Right lobe of liver (tissue), 6 donors: ENCODE measurements around the gene GALNT10. TPM values are rescaled to one million over a fixed set of nuclear protein-coding genes. Genes with fewer than 3 reads are reported as not detected.

ENCODE experiments used
- ATAC-seq, 4 donors: fragments of 200-7000 bp; cut with Tn5 transposase; one replicate each; pipeline ENCODE4 v1.9.1; 2020; ENCODE audit warnings: mild to moderate bottlenecking in 4 of 4, moderate library complexity in 4 of 4
- DNase-seq, 3 donors: peaks; one replicate each; pipeline ENCODE4 v3.0.0-alpha.2; 2020
- H3K27ac ChIP-seq, 3 donors: fragments of 200-600 bp; one replicate each; pipeline ENCODE4 v1.8.0; 2022
- H3K27me3 ChIP-seq, 2 donors: fragments of 200-600 bp; one replicate each; pipeline ENCODE4 v1.8.0; 2022
- H3K36me3 ChIP-seq, 4 donors: fragments of 200-600 bp; sonication (generic) in 1 of 4; one replicate each; pipeline versions ENCODE4 v1.5.1 to v1.8.0; 2017 to 2022; ENCODE audit warnings: control low read depth in 1 of 4
- H3K4me1 ChIP-seq, 4 donors: fragments of 200-600 bp; sonication (generic) in 1 of 4; one replicate each; pipeline versions ENCODE4 v1.5.1 to v1.8.0; 2017 to 2022; ENCODE audit warnings: control low read depth in 1 of 4
- H3K4me3 ChIP-seq, 3 donors: fragments of 200-600 bp; one replicate each; pipeline ENCODE4 v1.8.0; 2022
- H3K9me3 ChIP-seq, 4 donors: fragments of 200-600 bp; sonication (generic) in 1 of 4; one replicate each; pipeline versions ENCODE4 v1.5.1 to v1.8.0; 2017 to 2022; ENCODE audit warnings: control low read depth in 1 of 4
- POLR2A ChIP-seq: fragments of 450-650 bp; IDR thresholded peaks from one replicate; pipeline ENCODE4 v1.6.1; 2017; ENCODE audit warnings: antibody characterized with exemption, mild to moderate bottlenecking
- WGBS: methylation state at CpG from one replicate; pipeline ENCODE4 v1.1.6; 2018; ENCODE audit warnings: low coverage, low lambda C conversion rate; ENCODE audit not compliant: insufficient coverage; ENCODE audit errors: missing lambda C conversion rate; 5-methylcytosine and 5-hydroxymethylcytosine counted together
- intact Hi-C, 2 donors: fragments of 100-400 bp; cut with DNase I; formaldehyde crosslinking; loops; one replicate each; pipeline versions ENCODE4 v1.11.2 to v1.14.1; 2022
- total RNA-seq, 6 experiments: library from RNA; depleted of rRNA in 2 of 6; stranded (reverse); fragments of >200 nt in 2 of 6; fragmentation: NEBNext Ultra II Directional in 3 of 6; extraction: Animal tissue kit (Norgen Biotek cat#: 25700) in 3 of 6; gene quantifications; one replicate each; pipeline versions ENCODE4 v1.1.0 to v1.2.4, GENCODE V29; 2016 to 2023
- TF ChIP-seq, protein P1 (sequence below), 4 donors: fragments of 200-600 bp in 3 of 4; fragments of 450-650 bp in 1 of 4; IDR thresholded peaks; one replicate each; pipeline versions ENCODE4 v1.5.1 to v1.8.0; 2016 to 2022; ENCODE audit warnings: antibody characterized with exemption in 4 of 4, mild to moderate bottlenecking in 2 of 4
- donor health status: DM: no; HTN: yes; CAD: no.
- donor health status: DM: no; HTN: no; CAD: no.
- donor health status: DM: no; HTN: no; CAD: no.
- donor health status: DM: no; HTN: yes; CAD: no.
- donor health status: DM: no; HTN: yes; CAD: no.

Gene GALNT10
- total RNA-seq, 6 experiments from 2014 or later: 4.0 to 9.7 (median 7.1) TPM

DNA sequence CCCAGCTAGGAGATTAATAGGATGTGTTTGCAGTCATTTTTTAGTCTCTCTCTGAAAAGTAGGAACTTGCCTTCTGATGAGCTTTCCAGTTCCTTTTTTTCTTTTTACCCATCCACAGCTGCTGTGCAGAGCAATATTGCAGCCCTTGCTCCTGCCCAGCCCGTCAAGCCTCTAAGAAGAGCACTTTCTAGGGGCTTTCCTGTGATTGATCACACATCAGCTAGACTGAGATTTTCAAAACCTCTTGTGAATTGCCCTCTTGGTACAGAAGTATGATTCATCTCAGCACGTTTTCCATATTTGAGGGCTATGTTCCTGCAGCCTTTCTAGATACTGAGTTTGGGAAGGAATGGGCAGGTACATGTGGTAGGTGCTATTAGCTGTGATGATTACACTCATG is 93.9 kb downstream of the GALNT10 start:
- WGBS: 56% methylated on average over 2 of the region's 2 CpGs
- peak in 1 of 4 donors; percentile 45 for ATAC-seq
- Histone ChIP-seq H3K9me3 (no peaks in the 10 kb centered on the region), H3K4me1 (peaks cover 0 to 17% (median 0%) of the 10 kb centered on the region in 4 donors), H3K27ac (no peak overlapping the region), H3K4me3 (no peak overlapping the region), H3K36me3 (no peaks in the 10 kb centered on the region), H3K27me3 (no peaks in the 10 kb centered on the region)
- TF ChIP-seq, protein P1, sequence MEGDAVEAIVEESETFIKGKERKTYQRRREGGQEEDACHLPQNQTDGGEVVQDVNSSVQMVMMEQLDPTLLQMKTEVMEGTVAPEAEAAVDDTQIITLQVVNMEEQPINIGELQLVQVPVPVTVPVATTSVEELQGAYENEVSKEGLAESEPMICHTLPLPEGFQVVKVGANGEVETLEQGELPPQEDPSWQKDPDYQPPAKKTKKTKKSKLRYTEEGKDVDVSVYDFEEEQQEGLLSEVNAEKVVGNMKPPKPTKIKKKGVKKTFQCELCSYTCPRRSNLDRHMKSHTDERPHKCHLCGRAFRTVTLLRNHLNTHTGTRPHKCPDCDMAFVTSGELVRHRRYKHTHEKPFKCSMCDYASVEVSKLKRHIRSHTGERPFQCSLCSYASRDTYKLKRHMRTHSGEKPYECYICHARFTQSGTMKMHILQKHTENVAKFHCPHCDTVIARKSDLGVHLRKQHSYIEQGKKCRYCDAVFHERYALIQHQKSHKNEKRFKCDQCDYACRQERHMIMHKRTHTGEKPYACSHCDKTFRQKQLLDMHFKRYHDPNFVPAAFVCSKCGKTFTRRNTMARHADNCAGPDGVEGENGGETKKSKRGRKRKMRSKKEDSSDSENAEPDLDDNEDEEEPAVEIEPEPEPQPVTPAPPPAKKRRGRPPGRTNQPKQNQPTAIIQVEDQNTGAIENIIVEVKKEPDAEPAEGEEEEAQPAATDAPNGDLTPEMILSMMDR (IDR thresholded peaks at IDR 0.05): no peak
- no peak for TF ChIP-seq POLR2A
- intact Hi-C loops: no loop called here
- DNase-seq: no peak

DNA sequence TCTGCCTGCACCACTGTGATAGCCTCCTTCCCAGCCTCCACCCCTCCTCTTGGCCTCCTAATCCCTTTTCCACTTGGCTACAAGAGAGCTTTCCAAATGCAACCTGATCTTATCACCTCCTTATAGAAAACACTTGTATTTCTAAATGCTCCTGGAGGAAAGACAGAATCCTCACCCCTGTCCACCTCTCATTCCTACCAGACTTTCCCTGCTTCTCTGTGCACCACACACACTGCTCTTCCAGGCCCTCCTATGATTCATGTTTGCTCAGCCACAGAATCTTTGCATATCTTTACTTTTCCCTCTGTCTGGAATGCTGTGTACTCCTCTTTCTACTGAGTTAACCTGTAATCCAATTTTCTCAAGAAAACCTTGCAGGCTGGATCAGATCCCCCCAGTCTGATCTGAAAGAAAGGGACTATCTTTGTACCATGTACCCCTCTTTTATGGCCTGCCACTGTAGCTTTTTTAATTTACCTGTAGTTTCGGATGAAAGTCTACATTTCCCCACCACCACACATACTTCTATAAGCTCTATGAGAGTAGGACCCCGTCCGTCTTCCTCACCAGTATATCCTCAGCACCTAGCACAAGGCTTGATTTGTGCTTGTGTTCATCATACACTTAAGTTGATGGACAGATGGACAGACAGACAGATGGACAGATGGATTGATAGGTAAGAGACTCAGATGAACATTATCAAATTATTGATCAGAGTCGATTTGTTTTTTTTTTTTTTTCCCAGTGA is 95.3 kb downstream of the GALNT10 start:
- no peak for ATAC-seq
- H3K4me3 ChIP-seq: no peak overlapping the region
- H3K27me3 ChIP-seq: no peaks in the 10 kb centered on the region
- TF ChIP-seq POLR2A: no peak
- no peaks in the 10 kb centered on the region for H3K36me3 ChIP-seq
- H3K9me3 ChIP-seq: no peaks in the 10 kb centered on the region
- 75% methylated on average over 4 of the region's 4 CpGs for WGBS
- H3K27ac ChIP-seq: no peak overlapping the region
- intact Hi-C loops: no loop called here
- peaks cover 0 to 17% (median 0%) of the 10 kb centered on the region in 4 donors for H3K4me1 ChIP-seq
- DNase-seq: no peak

DNA sequence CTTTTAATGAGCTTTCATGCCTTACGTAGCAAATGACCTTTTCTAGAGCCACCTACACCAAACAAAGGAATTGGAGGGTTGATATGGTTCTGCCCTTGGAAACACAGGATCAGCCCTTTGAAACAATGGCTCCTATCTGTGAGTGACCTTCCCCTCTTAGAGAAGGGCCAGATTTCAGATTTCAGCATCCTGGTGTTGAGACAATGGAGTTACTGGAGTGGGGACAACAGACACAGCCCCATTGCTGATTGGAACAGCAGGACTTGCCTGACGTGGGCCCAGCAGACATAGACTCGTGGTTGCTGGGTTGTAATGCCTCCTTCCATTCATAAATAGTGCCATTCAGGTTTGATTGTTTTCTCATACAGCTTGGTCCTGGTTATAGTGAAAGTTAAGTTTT is 96.0 kb downstream of the GALNT10 start:
- Histone ChIP-seq H3K27me3 (no peaks in the 10 kb centered on the region), H3K9me3 (no peaks in the 10 kb centered on the region), H3K4me1 (peaks cover 0 to 17% (median 0%) of the 10 kb centered on the region in 4 donors), H3K36me3 (no peaks in the 10 kb centered on the region), H3K4me3 (no peak overlapping the region), H3K27ac (no peak overlapping the region)
- intact Hi-C loops: no loop called here
- 81% methylated on average over 3 of the region's 3 CpGs for WGBS
- TF ChIP-seq, protein P1 (IDR thresholded peaks at IDR 0.05): no peak
- TF ChIP-seq POLR2A: no peak
- DNase-seq: no peak
- peak in 3 of 4 donors; percentile 31 to 54 (median 38) for ATAC-seq

DNA sequence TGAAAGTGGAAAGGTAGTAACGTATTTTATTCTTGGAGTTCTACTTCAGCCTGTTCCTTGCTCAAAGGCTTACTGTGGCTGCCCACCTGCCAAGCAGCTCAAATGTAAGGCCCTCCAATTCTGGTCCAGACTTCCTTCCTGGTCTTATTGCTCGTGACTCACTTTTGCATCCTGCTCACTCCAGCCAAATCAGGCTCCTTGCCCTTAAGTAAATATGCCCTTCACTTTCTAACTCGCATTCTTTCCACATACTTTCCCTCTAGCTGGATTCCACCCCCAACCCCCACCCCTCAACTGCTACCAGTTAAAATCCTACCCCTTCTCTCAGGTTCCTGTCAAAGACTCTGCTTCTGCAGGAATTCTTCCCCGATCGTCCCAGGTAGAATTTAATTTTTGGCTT is 96.6 kb downstream of the GALNT10 start:
- no peak overlapping the region for H3K4me3 ChIP-seq
- H3K4me1 ChIP-seq: peaks cover 0 to 17% (median 0%) of the 10 kb centered on the region in 4 donors
- intact Hi-C loops: no loop called here
- ATAC-seq (peak; percentile 55 to 81 (median 59)), DNase-seq (no peak)
- H3K36me3 ChIP-seq: no peaks in the 10 kb centered on the region
- H3K27ac ChIP-seq: no peak overlapping the region
- no peaks in the 10 kb centered on the region for H3K9me3 ChIP-seq
- H3K27me3 ChIP-seq: no peaks in the 10 kb centered on the region
- 70% methylated on average over 5 of the region's 5 CpGs for WGBS
- TF ChIP-seq POLR2A: no peak
- TF ChIP-seq, protein P1 (IDR thresholded peaks at IDR 0.05): no peak

DNA sequence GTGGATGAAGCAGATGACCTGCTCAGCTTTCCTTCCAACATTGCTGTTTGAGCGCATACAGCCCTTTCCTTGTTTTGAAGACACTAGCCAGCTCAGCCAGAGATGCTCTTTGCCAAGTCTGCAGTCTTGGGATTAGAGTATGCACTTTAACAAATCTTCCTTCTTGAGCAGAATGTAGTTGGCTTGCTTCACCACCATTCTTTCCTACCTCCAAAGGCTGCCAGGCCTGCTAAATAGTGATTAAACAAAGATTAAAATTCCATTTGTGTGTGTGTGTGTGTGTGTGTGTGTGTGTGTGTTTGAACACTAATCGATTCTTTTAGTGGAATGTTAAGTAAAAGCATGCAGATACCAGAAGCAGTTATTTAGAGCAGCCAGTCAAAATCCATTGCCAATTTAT is 97.6 kb downstream of the GALNT10 start:
- no peak for DNase-seq
- H3K27me3 ChIP-seq: no peaks in the 10 kb centered on the region
- ATAC-seq: peak; percentile 32 to 74 (median 47)
- WGBS: 54% methylated on average over 2 of the region's 2 CpGs
- no peak overlapping the region for H3K27ac ChIP-seq
- TF ChIP-seq, protein P1 (IDR thresholded peaks at IDR 0.05): no peak
- TF ChIP-seq POLR2A: no peak
- H3K36me3 ChIP-seq: no peaks in the 10 kb centered on the region
- no peaks in the 10 kb centered on the region for H3K9me3 ChIP-seq
- peaks cover 0 to 17% (median 0%) of the 10 kb centered on the region in 4 donors for H3K4me1 ChIP-seq
- no peak overlapping the region for H3K4me3 ChIP-seq
- intact Hi-C loops: no loop called here
